Hepatocyte (in vitro differentiated cells): ENCODE data around the gene FBXO39. TPM values are rescaled to one million over a fixed set of nuclear protein-coding genes. Genes with fewer than 3 reads are reported as not detected.

Experiments used
- DNase-seq: peaks from one replicate; pipeline ENCODE4 v3.0.0-alpha.2; 2016; ENCODE audit warnings: low spot score
- H2AFZ ChIP-seq: fragments of 200-600 bp; sonication (generic); 2 replicates; pipeline ENCODE4 v1.6.0; 2016; ENCODE audit warnings: antibody characterized with exemption, mild to moderate bottlenecking
- H3K27ac ChIP-seq: fragments of 200-600 bp; sonication (generic); 2 replicates; pipeline ENCODE4 v1.5.1; 2016; ENCODE audit warnings: mild to moderate bottlenecking
- H3K27me3 ChIP-seq: fragments of 200-600 bp; sonication (generic); 2 replicates; pipeline ENCODE4 v1.6.1; 2016
- H3K36me3 ChIP-seq: fragments of 200-600 bp; sonication (generic); replicated peaks from 2 replicates; pipeline ENCODE4 v1.5.1; 2016; ENCODE audit warnings: low read depth; ENCODE audit not compliant: insufficient read depth
- H3K4me1 ChIP-seq: fragments of 200-600 bp; sonication (generic); 2 replicates; pipeline ENCODE4 v1.5.1; 2016; ENCODE audit warnings: mild to moderate bottlenecking, moderate library complexity; ENCODE audit not compliant: insufficient read depth
- H3K4me2 ChIP-seq: fragments of 200-600 bp; sonication (generic); 2 replicates; pipeline ENCODE4 v1.6.0; 2016
- H3K4me3 ChIP-seq: fragments of 200-600 bp; sonication (generic); 2 replicates; pipeline ENCODE4 v1.5.1; 2016; ENCODE audit warnings: mild to moderate bottlenecking
- H3K79me2 ChIP-seq: fragments of 200-600 bp; sonication (generic); 2 replicates; pipeline ENCODE4 v1.6.0; 2017; ENCODE audit warnings: mild to moderate bottlenecking
- H3K9me2 ChIP-seq: fragments of 200-600 bp; sonication (generic); replicated peaks from 2 replicates; pipeline ENCODE4 v1.6.0; 2017; ENCODE audit warnings: mild to moderate bottlenecking; ENCODE audit not compliant: insufficient read depth
- H3K9me3 ChIP-seq: fragments of 200-600 bp; sonication (generic); 2 replicates; pipeline ENCODE4 v1.5.1; 2016; ENCODE audit warnings: low read depth, mild to moderate bottlenecking
- H4K20me1 ChIP-seq: fragments of 200-600 bp; sonication (generic); 2 replicates; pipeline ENCODE4 v1.6.0; 2016; ENCODE audit warnings: mild to moderate bottlenecking; ENCODE audit not compliant: insufficient read depth, poor library complexity, severe bottlenecking
- CTCF ChIP-seq: fragments of 200-600 bp; sonication (generic); IDR thresholded peaks from 2 replicates; pipeline ENCODE4 v1.5.1; 2016; ENCODE audit warnings: antibody characterized with exemption, mild to moderate bottlenecking; ENCODE audit not compliant: poor library complexity
- EZH2 ChIP-seq: fragments of 200-600 bp; sonication (generic); IDR thresholded peaks from 2 replicates; pipeline ENCODE4 v1.6.1; 2016; ENCODE audit warnings: antibody characterized with exemption, mild to moderate bottlenecking, borderline replicate concordance
- EZH2phosphoT487 ChIP-seq: fragments of 200-600 bp; sonication (generic); IDR thresholded peaks from one replicate; pipeline ENCODE4 v1.6.1; 2018; ENCODE audit warnings: antibody characterized with exemption, mild to moderate bottlenecking, low read depth, moderate library complexity; ENCODE audit not compliant: unreplicated experiment, severe bottlenecking
- WGBS: methylation state at CpG from one replicate; pipeline ENCODE4 v1.1.6; 2016; ENCODE audit warnings: low lambda C conversion rate; ENCODE audit errors: missing lambda C conversion rate; 5-methylcytosine and 5-hydroxymethylcytosine counted together
- polyA plus RNA-seq: library from polyadenylated mRNA; unstranded; fragments of >200 nt; fragmentation: Nextera tagmentation; extraction: Ambion mirVana; gene quantifications from 2 replicates; pipeline ENCODE4 v1.2.1, GENCODE V29; 2016
- total RNA-seq: library from RNA; depleted of rRNA; stranded (reverse); fragments of >200 nt; gene quantifications from 2 replicates; pipeline ENCODE4 v1.2.3, GENCODE V29; 2014

The FBXO39 gene
- total and polyA plus RNA-seq, 2 experiments from 2014 or later = not detected

GRCh38 chr17:6786618-6787017 is 10.6 kb downstream of the FBXO39 start:
- Histone ChIP-seq H3K27me3 (peaks cover 10% of the 10 kb centered on the region), H3K4me3 (no peak overlapping the region), H2AFZ (no peak overlapping the region), H3K9me3 (no peaks in the 10 kb centered on the region), H4K20me1 (no peaks in the 10 kb centered on the region), H3K4me1 (peaks cover 3% of the 10 kb centered on the region), H3K79me2 (no peaks in the 10 kb centered on the region), H3K36me3 (no peaks in the 10 kb centered on the region), H3K4me2 (no peak overlapping the region), H3K9me2 (no peaks in the 10 kb centered on the region), H3K27ac (no peak overlapping the region)
- 82% methylated on average over 8 of the region's 8 CpGs for WGBS
- DNase-seq = no peak
- TF ChIP-seq EZH2phosphoT487 (no peak), CTCF (no peak), EZH2 (no peak)

- TF ChIP-seq CTCF (no peak), EZH2phosphoT487 (no peak), EZH2 (no peak)
- no peak overlapping the region for H3K4me2 ChIP-seq
- no peaks in the 10 kb centered on the region for H3K36me3 ChIP-seq
- peaks cover 10% of the 10 kb centered on the region for H3K27me3 ChIP-seq
- peaks cover 3% of the 10 kb centered on the region for H3K4me1 ChIP-seq
- DNase-seq = no peak
- H4K20me1 ChIP-seq = no peaks in the 10 kb centered on the region
- H3K9me2 ChIP-seq = no peaks in the 10 kb centered on the region
- H3K27ac ChIP-seq = no peak overlapping the region
- no peak overlapping the region for H2AFZ ChIP-seq
- WGBS = 73% methylated on average over 10 of the region's 10 CpGs
- H3K4me3 ChIP-seq = no peak overlapping the region
- H3K9me3 ChIP-seq = no peaks in the 10 kb centered on the region
- no peaks in the 10 kb centered on the region for H3K79me2 ChIP-seq
These were observed 11.2 kb downstream of the FBXO39 start for GRCh38 chr17:6787081-6787693.

- no peak for DNase-seq
- Histone ChIP-seq H3K27me3 (peaks cover 10% of the 10 kb centered on the region), H3K4me3 (no peak overlapping the region), H3K36me3 (no peaks in the 10 kb centered on the region), H3K27ac (no peak overlapping the region), H3K4me2 (no peak overlapping the region), H4K20me1 (no peaks in the 10 kb centered on the region), H2AFZ (no peak overlapping the region), H3K79me2 (no peaks in the 10 kb centered on the region), H3K9me3 (no peaks in the 10 kb centered on the region), H3K9me2 (no peaks in the 10 kb centered on the region), H3K4me1 (peaks cover 3% of the 10 kb centered on the region)
- TF ChIP-seq CTCF = no peak
- no peak for TF ChIP-seq EZH2phosphoT487
- no peak for TF ChIP-seq EZH2
- WGBS = 65% methylated on average over 4 of the region's 4 CpGs
These were observed 13.1 kb downstream of the FBXO39 start for GRCh38 chr17:6789146-6789545.
